Measurements from ENCODE around the gene ATG9B. TPM values are rescaled to one million over a fixed set of nuclear protein-coding genes. Genes with fewer than 3 reads are reported as not detected.

The ATG9B gene
- polyA plus RNA-seq, 1 experiment, result 0.15 TPM

DNA sequence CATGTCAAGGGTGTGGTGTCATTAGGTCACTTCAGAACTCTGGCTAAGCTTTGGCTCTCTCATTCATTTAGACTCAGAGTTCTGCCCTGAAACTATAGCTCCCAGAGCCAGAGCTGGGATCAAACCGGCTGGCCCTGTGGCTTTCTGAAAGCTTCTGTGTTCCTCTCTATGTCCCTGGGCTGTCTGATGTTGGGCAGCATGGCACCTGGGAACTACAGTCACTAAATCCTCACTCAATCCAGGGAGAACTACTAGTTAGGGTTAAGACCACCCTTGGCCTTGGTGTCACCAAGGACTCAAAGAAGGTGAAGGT lies 13.2 kb downstream of the ATG9B start:
- POLR2A ChIA-PET, result no interaction called here
- no peak overlapping the region for H3K4me3 ChIP-seq (ENCODE audit: low read depth, low read length)
- peaks cover 2% of the 10 kb centered on the region for H3K27me3 ChIP-seq (ENCODE audit: control insufficient read depth, insufficient read depth, low read length)
- CTCF ChIA-PET, result interaction anchor here (0.8 to 7.0 kb wide), 10 partner anchors 9 to 281 kb away, joined by 3 to 91 read pairs (median 4); no protein-coding TSS in a partner anchor
- no peak for DNase-seq (ENCODE audit: low read depth)
- TF ChIP-seq, protein P1, sequence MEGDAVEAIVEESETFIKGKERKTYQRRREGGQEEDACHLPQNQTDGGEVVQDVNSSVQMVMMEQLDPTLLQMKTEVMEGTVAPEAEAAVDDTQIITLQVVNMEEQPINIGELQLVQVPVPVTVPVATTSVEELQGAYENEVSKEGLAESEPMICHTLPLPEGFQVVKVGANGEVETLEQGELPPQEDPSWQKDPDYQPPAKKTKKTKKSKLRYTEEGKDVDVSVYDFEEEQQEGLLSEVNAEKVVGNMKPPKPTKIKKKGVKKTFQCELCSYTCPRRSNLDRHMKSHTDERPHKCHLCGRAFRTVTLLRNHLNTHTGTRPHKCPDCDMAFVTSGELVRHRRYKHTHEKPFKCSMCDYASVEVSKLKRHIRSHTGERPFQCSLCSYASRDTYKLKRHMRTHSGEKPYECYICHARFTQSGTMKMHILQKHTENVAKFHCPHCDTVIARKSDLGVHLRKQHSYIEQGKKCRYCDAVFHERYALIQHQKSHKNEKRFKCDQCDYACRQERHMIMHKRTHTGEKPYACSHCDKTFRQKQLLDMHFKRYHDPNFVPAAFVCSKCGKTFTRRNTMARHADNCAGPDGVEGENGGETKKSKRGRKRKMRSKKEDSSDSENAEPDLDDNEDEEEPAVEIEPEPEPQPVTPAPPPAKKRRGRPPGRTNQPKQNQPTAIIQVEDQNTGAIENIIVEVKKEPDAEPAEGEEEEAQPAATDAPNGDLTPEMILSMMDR (IDR thresholded peaks at IDR 0.05; ENCODE audit: insufficient read depth, low read depth, low read length), result no peak
- no peaks in the 10 kb centered on the region for H3K36me3 ChIP-seq (ENCODE audit: control insufficient read depth, insufficient read depth, low read length)

DNA sequence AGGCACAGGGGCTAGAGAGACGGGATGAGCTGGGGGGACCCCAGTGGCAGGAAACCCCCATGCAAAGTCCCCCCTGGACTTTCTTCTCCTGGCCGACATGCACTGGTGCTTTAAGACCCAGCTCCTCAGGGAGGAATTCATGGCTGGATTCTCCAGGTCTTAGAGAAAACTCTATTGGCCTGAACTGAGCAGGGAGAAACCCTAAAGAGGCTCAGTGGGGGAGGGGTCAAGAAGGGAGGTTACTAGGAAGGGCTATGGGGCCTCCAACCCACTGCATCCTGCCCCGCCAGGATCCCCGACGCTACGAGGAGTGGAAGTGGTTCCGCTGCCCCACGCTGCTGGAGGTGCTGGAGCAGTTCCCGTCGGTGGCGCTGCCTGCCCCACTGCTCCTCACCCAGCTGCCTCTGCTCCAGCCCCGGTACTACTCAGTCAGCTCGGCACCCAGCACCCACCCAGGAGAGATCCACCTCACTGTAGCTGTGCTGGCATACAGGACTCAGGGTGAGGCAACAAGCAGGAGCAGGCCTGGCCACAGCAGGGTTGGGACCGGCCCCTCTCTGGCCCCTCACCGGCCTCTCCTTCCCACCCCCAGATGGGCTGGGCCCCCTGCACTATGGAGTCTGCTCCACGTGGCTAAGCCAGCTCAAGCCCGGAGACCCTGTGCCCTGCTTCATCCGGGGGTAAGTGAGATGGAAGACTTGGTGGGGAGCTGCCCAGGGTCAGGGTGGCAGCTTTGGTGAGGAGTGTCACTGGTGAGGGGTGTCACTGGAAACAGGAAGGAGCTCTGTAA lies 13.8 kb downstream of the ATG9B start:
- H3K4me3 ChIP-seq (ENCODE audit: low read depth, low read length), result no peak overlapping the region
- DNase-seq (ENCODE audit: low read depth), result no peak
- TF ChIP-seq, protein P1 (IDR thresholded peaks at IDR 0.05; ENCODE audit: insufficient read depth, low read depth, low read length), result no peak
- peaks cover 2% of the 10 kb centered on the region for H3K27me3 ChIP-seq (ENCODE audit: control insufficient read depth, insufficient read depth, low read length)
- POLR2A ChIA-PET, result no interaction called here
- CTCF ChIA-PET, result interaction anchor here (0.7 to 7.0 kb wide), 15 partner anchors 9 to 114 kb away, joined by 3 to 91 read pairs (median 3); partner anchors contain the start of gene NOS3
- no peaks in the 10 kb centered on the region for H3K36me3 ChIP-seq (ENCODE audit: control insufficient read depth, insufficient read depth, low read length)

DNA sequence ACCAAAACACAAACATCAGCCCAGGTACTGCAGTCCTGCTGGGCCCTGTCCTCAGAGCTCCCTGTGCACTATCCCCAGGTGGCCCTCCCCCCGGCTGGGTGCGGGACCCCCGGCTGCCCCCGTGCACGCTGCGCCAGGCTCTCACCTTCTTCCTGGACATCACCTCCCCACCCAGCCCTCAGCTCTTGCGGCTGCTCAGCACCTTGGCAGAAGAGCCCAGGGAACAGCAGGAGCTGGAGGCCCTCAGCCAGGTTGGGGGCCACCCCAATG lies 14.3 kb downstream of the ATG9B start:
- peaks cover 2% of the 10 kb centered on the region for H3K27me3 ChIP-seq (ENCODE audit: control insufficient read depth, insufficient read depth, low read length)
- H3K36me3 ChIP-seq (ENCODE audit: control insufficient read depth, insufficient read depth, low read length), result no peaks in the 10 kb centered on the region
- POLR2A ChIA-PET, result no interaction called here
- no peak overlapping the region for H3K4me3 ChIP-seq (ENCODE audit: low read depth, low read length)
- TF ChIP-seq, protein P1 (IDR thresholded peaks at IDR 0.05; ENCODE audit: insufficient read depth, low read depth, low read length), result no peak
- CTCF ChIA-PET, result interaction anchor here (0.7 to 7.0 kb wide), 12 partner anchors 10 to 114 kb away, joined by 3 to 91 read pairs (median 4); partner anchors contain the start of gene NOS3
- no peak for DNase-seq (ENCODE audit: low read depth)

DNA sequence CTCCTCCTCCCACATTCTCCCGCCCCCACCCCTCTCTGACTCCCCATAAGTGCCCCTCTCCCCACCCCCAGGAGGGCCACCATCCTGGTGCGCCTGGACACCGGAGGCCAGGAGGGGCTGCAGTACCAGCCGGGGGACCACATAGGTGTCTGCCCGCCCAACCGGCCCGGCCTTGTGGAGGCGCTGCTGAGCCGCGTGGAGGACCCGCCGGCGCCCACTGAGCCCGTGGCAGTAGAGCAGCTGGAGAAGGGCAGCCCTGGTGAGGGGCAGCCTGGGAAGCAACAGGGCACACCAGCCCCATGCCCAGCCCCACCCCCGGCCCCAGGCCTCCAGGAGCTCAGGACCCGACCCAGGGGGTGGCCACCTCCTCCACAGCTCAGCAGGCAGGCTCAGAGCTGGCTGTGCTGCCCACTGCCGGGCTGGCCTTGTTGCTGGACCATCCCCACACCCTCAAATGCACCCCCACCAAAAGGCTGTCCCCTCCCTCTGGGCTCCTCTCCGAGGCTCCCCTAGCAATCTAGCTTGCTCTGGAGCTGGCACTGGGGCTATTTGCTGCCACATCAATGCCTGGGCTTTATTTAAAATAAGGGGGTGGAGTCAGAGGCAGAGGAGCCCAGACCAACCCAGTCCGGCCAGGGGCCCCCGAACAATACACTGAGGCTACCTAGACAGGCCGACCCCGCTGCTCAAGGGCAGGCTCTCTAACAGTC lies 14.8 kb downstream of the ATG9B start:
- ChIA-PET CTCF (interaction anchor here (0.7 to 7.0 kb wide), 13 partner anchors 10 to 115 kb away, joined by 3 to 91 read pairs (median 4); partner anchors contain the start of genes ATG9B and NOS3), POLR2A (no interaction called here)
- Histone ChIP-seq H3K36me3 (ENCODE audit: control insufficient read depth, insufficient read depth, low read length) (no peaks in the 10 kb centered on the region), H3K27me3 (ENCODE audit: control insufficient read depth, insufficient read depth, low read length) (peaks cover 2% of the 10 kb centered on the region), H3K4me3 (ENCODE audit: low read depth, low read length) (no peak overlapping the region)
- TF ChIP-seq, protein P1 (IDR thresholded peaks at IDR 0.05; ENCODE audit: insufficient read depth, low read depth, low read length), result no peak
- no peak for DNase-seq (ENCODE audit: low read depth)

DNA sequence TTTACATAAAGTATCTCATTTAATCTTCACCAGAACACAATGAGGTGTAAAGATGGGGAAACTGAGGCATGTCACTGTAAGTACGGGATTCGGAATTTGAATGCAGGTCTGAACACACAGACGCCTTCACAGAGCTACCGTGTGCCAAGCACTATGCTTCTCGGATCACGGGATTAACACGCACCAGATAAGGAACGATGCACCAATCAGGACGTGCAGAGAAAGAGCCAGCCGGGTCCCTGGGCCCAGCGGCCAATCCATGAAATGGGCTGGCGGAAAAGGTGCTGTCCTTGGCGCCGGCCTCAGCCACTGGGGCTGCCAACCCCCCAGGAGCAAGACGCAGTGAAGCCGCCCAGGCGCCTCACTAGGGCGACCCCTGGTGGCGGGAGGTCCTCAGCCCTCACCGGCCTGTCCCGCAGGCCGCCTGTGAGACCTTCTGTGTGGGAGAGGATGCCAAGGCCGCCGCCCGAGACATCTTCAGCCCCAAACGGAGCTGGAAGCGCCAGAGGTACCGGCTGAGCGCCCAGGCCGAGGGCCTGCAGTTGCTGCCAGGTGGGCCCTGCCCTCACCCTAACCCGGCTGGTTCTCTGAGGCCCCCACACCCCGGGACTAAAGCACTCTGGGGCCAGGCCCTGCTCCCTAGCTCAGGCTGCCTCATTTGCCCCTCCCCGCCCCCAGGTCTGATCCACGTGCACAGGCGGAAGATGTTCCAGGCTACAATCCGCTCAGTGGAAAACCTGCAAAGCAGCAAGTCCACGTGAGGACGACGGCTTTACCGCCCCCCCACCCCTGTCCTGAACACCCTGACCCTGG lies 15.6 kb downstream of the ATG9B start:
- peaks cover 2% of the 10 kb centered on the region for H3K27me3 ChIP-seq (ENCODE audit: control insufficient read depth, insufficient read depth, low read length)
- TF ChIP-seq, protein P1 (IDR thresholded peaks at IDR 0.05; ENCODE audit: insufficient read depth, low read depth, low read length), result peak; percentile 71
- no peaks in the 10 kb centered on the region for H3K36me3 ChIP-seq (ENCODE audit: control insufficient read depth, insufficient read depth, low read length)
- no peak overlapping the region for H3K4me3 ChIP-seq (ENCODE audit: low read depth, low read length)
- CTCF ChIA-PET, result interaction anchor here (1.0 to 7.0 kb wide), 10 partner anchors 11 to 116 kb away, joined by 3 to 91 read pairs (median 6); partner anchors contain the start of genes ATG9B and NOS3
- POLR2A ChIA-PET, result no interaction called here
- DNase-seq (ENCODE audit: low read depth), result no peak

Data from BJ (cell line).